Chondrocyte (in vitro differentiated cells): ENCODE data around the gene ELF3. TPM values are rescaled to one million over a fixed set of nuclear protein-coding genes. Genes with fewer than 3 reads are reported as not detected.

ENCODE experiments used
- DNase-seq: peaks from one replicate; pipeline ENCODE4 v3.0.0; 2021; ENCODE audit warnings: mixed read lengths, low spot score
- H3K27ac Mint-ChIP-seq: one replicate; pipeline ENCODE4 v1.8.0; 2021; ENCODE audit warnings: mild to moderate bottlenecking, moderate library complexity, mixed read lengths; ENCODE audit not compliant: unreplicated experiment
- H3K27me3 Mint-ChIP-seq: 2 replicates; pipeline ENCODE4 v1.8.0; 2021; ENCODE audit warnings: low read depth, mixed read lengths
- H3K36me3 Mint-ChIP-seq: 2 replicates; pipeline ENCODE4 v1.8.0; 2021; ENCODE audit warnings: low read depth, mixed read lengths
- H3K4me1 Mint-ChIP-seq: 2 replicates; pipeline ENCODE4 v1.8.0; 2021; ENCODE audit warnings: low read depth, mild to moderate bottlenecking, mixed read lengths
- H3K4me3 Mint-ChIP-seq: one replicate; pipeline ENCODE4 v1.8.0; 2021; ENCODE audit warnings: mild to moderate bottlenecking, moderate library complexity, mixed read lengths; ENCODE audit not compliant: unreplicated experiment
- H3K9me3 Mint-ChIP-seq: 2 replicates; pipeline ENCODE4 v1.8.0; 2021; ENCODE audit warnings: low read depth, mixed read lengths
- CTCF ChIP-seq: fragments of 200-600 bp; sonication (generic); IDR thresholded peaks from 2 replicates; pipeline ENCODE4 v1.5.0; 2021; ENCODE audit warnings: antibody characterized with exemption, mild to moderate bottlenecking, moderate library complexity
- total RNA-seq: library from RNA; stranded (reverse); gene quantifications from 3 replicates; pipeline ENCODE4 v1.2.1, GENCODE V29; 2021

ELF3 gene
- total RNA-seq, 1 donor from 2014 or later: 0.40 TPM

- Mint-ChIP-seq H3K4me1 (peaks cover 23% of the 10 kb centered on the region), H3K4me3 (no peak overlapping the region), H3K27me3 (peaks cover 2% of the 10 kb centered on the region)
Observed at GRCh38 chr1:202009326-202010179, 834 bp upstream of the ELF3 start.

GRCh38 chr1:202011994-202012393 lies 1.6 kb downstream of the ELF3 start:
- no peak for DNase-seq
- Mint-ChIP-seq H3K27me3 (peaks cover 2% of the 10 kb centered on the region), H3K36me3 (no peaks in the 10 kb centered on the region), H3K9me3 (no peaks in the 10 kb centered on the region), H3K27ac (no peak overlapping the region), H3K4me3 (no peak overlapping the region), H3K4me1 (peaks cover 15% of the 10 kb centered on the region)
- no peak for TF ChIP-seq CTCF

More at GRCh38 chr1:202009326-202010179, 834 bp upstream of the ELF3 start:
- H3K36me3 Mint-ChIP-seq: peaks cover 5% of the 10 kb centered on the region
- H3K27ac Mint-ChIP-seq: no peak overlapping the region
- DNase-seq: no peak
- H3K9me3 Mint-ChIP-seq: no peaks in the 10 kb centered on the region
- TF ChIP-seq CTCF: peak; percentile 95

GRCh38 chr1:202012544-202013478 lies 2.4 kb downstream of the ELF3 start:
- Mint-ChIP-seq H3K27me3 (peaks cover 2% of the 10 kb centered on the region), H3K36me3 (no peaks in the 10 kb centered on the region), H3K4me1 (peaks cover 15% of the 10 kb centered on the region), H3K27ac (no peak overlapping the region), H3K9me3 (no peaks in the 10 kb centered on the region), H3K4me3 (no peak overlapping the region)
- no peak for DNase-seq
- no peak for TF ChIP-seq CTCF

GRCh38 chr1:202013603-202014002 lies 3.2 kb downstream of the ELF3 start:
- no peaks in the 10 kb centered on the region for H3K9me3 Mint-ChIP-seq
- no peak overlapping the region for H3K4me3 Mint-ChIP-seq
- no peak for TF ChIP-seq CTCF
- no peak overlapping the region for H3K27ac Mint-ChIP-seq
- DNase-seq: no peak
- peaks cover 12% of the 10 kb centered on the region for H3K4me1 Mint-ChIP-seq
- peaks cover 2% of the 10 kb centered on the region for H3K27me3 Mint-ChIP-seq
- no peaks in the 10 kb centered on the region for H3K36me3 Mint-ChIP-seq

GRCh38 chr1:202014060-202014459 lies 3.7 kb downstream of the ELF3 start:
- Mint-ChIP-seq H3K27ac (no peak overlapping the region), H3K9me3 (no peaks in the 10 kb centered on the region), H3K36me3 (no peaks in the 10 kb centered on the region), H3K4me3 (no peak overlapping the region), H3K4me1 (peaks cover 12% of the 10 kb centered on the region), H3K27me3 (peaks cover 2% of the 10 kb centered on the region)
- DNase-seq: no peak
- TF ChIP-seq CTCF: no peak
